Activated effector memory CD4-positive, alpha-beta T cell treated with anti-CD3 and anti-CD28 coated beads, Interleukin-2, amount 50 U/mL, for 16 hours (primary cell): Measurements from ENCODE around the gene SNAP91.

Experiments
- DNase-seq: peaks from one replicate; pipeline ENCODE4 v3.0.0-alpha.2; 2020

SNAP91 gene

GRCh38 chr6:83536647-83537589, 172.0 kb downstream of the SNAP91 start:
- DNase-seq, result no peak

GRCh38 chr6:83536034-83536646, 172.8 kb downstream of the SNAP91 start:
- peak; percentile 80 for DNase-seq

GRCh38 chr6:83518816-83519480, 190.0 kb downstream of the SNAP91 start:
- no peak for DNase-seq

- no peak for DNase-seq
Measured at GRCh38 chr6:83517500-83517899, 191.4 kb downstream of the SNAP91 start.

GRCh38 chr6:83514866-83515466, 193.9 kb downstream of the SNAP91 start:
- no peak for DNase-seq

- no peak for DNase-seq
Measured at GRCh38 chr6:83514466-83514865, 194.4 kb downstream of the SNAP91 start.

GRCh38 chr6:83511901-83512681, 196.8 kb downstream of the SNAP91 start, which contains the start of gene PRSS35:
Gene PRSS35, plus strand, starts transcription at chr6:83512534. Its CDS starts 10,908 bp downstream, at chr6:83523442.
- DNase-seq, result no peak

GRCh38 chr6:83511266-83511665, 197.6 kb downstream of the SNAP91 start:
- DNase-seq, result no peak

GRCh38 chr6:83510791-83511190, 198.1 kb downstream of the SNAP91 start:
- no peak for DNase-seq

GRCh38 chr6:83509441-83509840, 199.5 kb downstream of the SNAP91 start:
- DNase-seq, result no peak

GRCh38 chr6:83505356-83505755, 203.5 kb downstream of the SNAP91 start:
- DNase-seq, result no peak
